ENCODE measurements around the gene S1PR5. TPM values are rescaled to one million over a fixed set of nuclear protein-coding genes. Genes with fewer than 3 reads are reported as not detected.

S1PR5 gene
- total and polyA plus RNA-seq, 9 of the 15 experiments (the other 6 are each of a cell fraction or from before 2014, with no cell fraction given): 0.03 to 0.54 (median 0.35) TPM; not detected in 4

DNA sequence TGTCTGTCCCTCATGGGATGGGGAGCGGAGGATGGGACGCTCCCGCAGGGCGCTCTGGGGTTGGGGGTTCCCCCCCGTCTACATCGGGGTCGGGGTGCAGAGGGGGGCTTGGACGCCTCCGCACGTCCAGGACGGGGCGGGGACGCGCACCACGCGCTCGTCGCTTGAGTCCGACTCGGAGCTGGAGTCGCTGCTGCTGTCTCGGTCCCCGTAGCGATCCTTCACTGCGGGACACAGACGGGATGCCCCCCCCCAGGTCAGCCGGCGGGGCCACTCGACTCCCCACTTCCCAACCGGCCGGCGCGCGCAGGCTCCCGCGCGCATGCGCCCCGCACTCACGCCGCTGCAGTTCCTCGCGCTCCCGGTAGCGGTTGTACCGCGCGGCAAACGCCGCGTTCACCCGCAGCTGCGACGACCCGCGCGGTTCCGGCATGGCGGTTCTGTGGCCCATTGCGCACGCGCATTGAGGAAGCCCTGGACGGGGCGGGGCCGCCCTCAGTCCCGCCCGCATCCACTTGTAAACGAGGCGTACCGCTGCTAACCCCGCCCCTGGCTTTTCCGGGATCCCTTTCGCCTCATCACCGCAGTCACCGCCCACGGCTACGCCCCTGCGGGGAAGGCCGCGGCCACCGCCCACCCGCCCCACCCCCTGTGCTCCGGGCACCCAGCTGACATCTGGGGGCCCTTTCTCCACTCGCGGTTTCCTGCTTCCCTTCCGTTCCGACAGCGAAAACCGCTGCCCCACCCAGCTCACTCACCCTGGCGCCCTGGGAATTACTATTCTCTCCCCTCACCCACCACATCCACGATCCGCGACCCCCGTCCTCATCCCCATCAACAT, 48.5 kb upstream of the S1PR5 start, which contains the start of gene KRI1 (continued):
- no peak for TF ChIP-seq ZBTB43 (CRISPR knock-in tag; IDR thresholded peaks at IDR 0.05)
- TF ChIP-seq ZZZ3 (IDR thresholded peaks at IDR 0.05): no peak
- no peak for TF ChIP-seq RBM17 (IDR thresholded peaks at IDR 0.05; ENCODE audit: borderline replicate concordance, low read depth, low read length)
- TF ChIP-seq THRB (CRISPR knock-in tag; conservative IDR thresholded peaks at IDR 0.05): no peak
- TF ChIP-seq ELF4 (CRISPR knock-in tag; IDR thresholded peaks at IDR 0.05): no peak
- 0 out of 2 replicates have a peak, but pooled peaks have one; percentile 57 for TF ChIP-seq THAP12 (CRISPR knock-in tag; IDR thresholded peaks at IDR 0.05)
- 0 out of 2 replicates have a peak, but pooled peaks have one; percentile 19 for TF ChIP-seq ZKSCAN1 (IDR thresholded peaks at IDR 0.05; ENCODE audit: low read depth, low read length)
- TF ChIP-seq L3MBTL2 (IDR thresholded peaks at IDR 0.05): peak; percentile 99
- no peak for TF ChIP-seq GABPB2 (CRISPR knock-in tag; conservative IDR thresholded peaks at IDR 0.05)
- TF ChIP-seq CREM (IDR thresholded peaks at IDR 0.05; ENCODE audit: low read depth): peak; percentile 69
- peak; percentile 81 for TF ChIP-seq VEZF1 (CRISPR knock-in tag; IDR thresholded peaks at IDR 0.05)
- TF ChIP-seq TEAD1 (CRISPR knock-in tag; IDR thresholded peaks at IDR 0.05): no peak; a peak in 1 of 4 replicates
- TF ChIP-seq, protein P1, sequence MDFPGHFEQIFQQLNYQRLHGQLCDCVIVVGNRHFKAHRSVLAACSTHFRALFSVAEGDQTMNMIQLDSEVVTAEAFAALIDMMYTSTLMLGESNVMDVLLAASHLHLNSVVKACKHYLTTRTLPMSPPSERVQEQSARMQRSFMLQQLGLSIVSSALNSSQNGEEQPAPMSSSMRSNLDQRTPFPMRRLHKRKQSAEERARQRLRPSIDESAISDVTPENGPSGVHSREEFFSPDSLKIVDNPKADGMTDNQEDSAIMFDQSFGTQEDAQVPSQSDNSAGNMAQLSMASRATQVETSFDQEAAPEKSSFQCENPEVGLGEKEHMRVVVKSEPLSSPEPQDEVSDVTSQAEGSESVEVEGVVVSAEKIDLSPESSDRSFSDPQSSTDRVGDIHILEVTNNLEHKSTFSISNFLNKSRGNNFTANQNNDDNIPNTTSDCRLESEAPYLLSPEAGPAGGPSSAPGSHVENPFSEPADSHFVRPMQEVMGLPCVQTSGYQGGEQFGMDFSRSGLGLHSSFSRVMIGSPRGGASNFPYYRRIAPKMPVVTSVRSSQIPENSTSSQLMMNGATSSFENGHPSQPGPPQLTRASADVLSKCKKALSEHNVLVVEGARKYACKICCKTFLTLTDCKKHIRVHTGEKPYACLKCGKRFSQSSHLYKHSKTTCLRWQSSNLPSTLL (IDR thresholded peaks at IDR 0.05): no peak
- TF ChIP-seq HNRNPK (IDR thresholded peaks at IDR 0.05; ENCODE audit: low read depth, low read length, poor library complexity, severe bottlenecking): peak; percentile 13
- TF ChIP-seq ZNF785 (CRISPR knock-in tag; IDR thresholded peaks at IDR 0.05): no peak
- no peak for TF ChIP-seq RFX1 (IDR thresholded peaks at IDR 0.05)
- TF ChIP-seq ZC3H8 (IDR thresholded peaks at IDR 0.05): no peak
- TF ChIP-seq POLR2AphosphoS5 (IDR thresholded peaks at IDR 0.05; ENCODE audit: control insufficient read depth, insufficient read depth, low read depth, low read length): peak; percentile 51; the same call in 1 of the 2 replicates
- peak; percentile 58 for TF ChIP-seq HNRNPLL (IDR thresholded peaks at IDR 0.05; ENCODE audit: low read depth, low read length, poor library complexity, severe bottlenecking)

All from K562 (cell line).